Panc1 (cell line): ENCODE results near the gene ATP2B2. TPM values are rescaled to one million over a fixed set of nuclear protein-coding genes. Genes with fewer than 3 reads are reported as not detected.

Source experiments
- ATAC-seq: fragments of 200-7000 bp; cut with Tn5 transposase; 2 replicates; pipeline ENCODE4 v1.9.1; 2020; ENCODE audit warnings: mild to moderate bottlenecking, moderate library complexity
- BruUV-seq: library from RNA; stranded (reverse); fragments of 400-500 nt; replicated peaks from 2 replicates; lab custom pipeline; 2021; lab: Mats Ljungman, UMichigan
- CTCF ChIA-PET: fragments of 300-600 bp; sonication (Branson Sonifier 250); formaldehyde crosslinking; loops from one replicate; lab custom pipeline; 2022; ENCODE audit warnings: antibody characterized with exemption; lab: Charles Lee
- POLR2A ChIA-PET: fragments of 300-600 bp; sonication (Branson Sonifier 250); formaldehyde crosslinking; loops from one replicate; lab custom pipeline; 2022; ENCODE audit warnings: antibody characterized with exemption; lab: Charles Lee
- DNase-seq: peaks from one replicate; pipeline ENCODE4 v3.0.0-alpha.2; 2010; ENCODE audit warnings: low read depth, low spot score
- H3K27ac ChIP-seq: 2 replicates; pipeline ENCODE4 v1.5.1; 2011; ENCODE audit warnings: mild to moderate bottlenecking, low read length, inconsistent platforms
- H3K27me3 ChIP-seq: fragments of 200-500 bp; sonication (Bioruptor generic); 2 replicates; pipeline ENCODE4 v1.6.0; 2014; ENCODE audit warnings: low read length, inconsistent platforms; ENCODE audit not compliant: control insufficient read depth, insufficient read depth
- H3K36me3 ChIP-seq: fragments of 200-500 bp; sonication (Bioruptor generic); 2 replicates; pipeline ENCODE4 v1.5.1; 2014; ENCODE audit warnings: inconsistent platforms, mild to moderate bottlenecking, low read length, moderate library complexity; ENCODE audit not compliant: control insufficient read depth, insufficient read depth
- H3K4me1 ChIP-seq: 2 replicates; pipeline ENCODE4 v1.5.1; 2011; ENCODE audit warnings: inconsistent platforms, mild to moderate bottlenecking, low read length, moderate library complexity; ENCODE audit not compliant: control insufficient read depth, insufficient read depth
- H3K4me3 ChIP-seq, 2 experiments: 2 replicates each; pipeline ENCODE4 v1.5.1; 2011 to 2012; ENCODE audit warnings: low read depth in 2 of 2, low read length in 2 of 2, mild to moderate bottlenecking in 2 of 2, inconsistent platforms in 1 of 2, moderate library complexity in 1 of 2
- H3K9me3 ChIP-seq: fragments of 200-500 bp; sonication (Bioruptor generic); 2 replicates; pipeline ENCODE4 v1.5.1; 2014; ENCODE audit warnings: low read depth, mild to moderate bottlenecking, inconsistent platforms, low read length, moderate library complexity; ENCODE audit not compliant: control insufficient read depth, insufficient read depth
- POLR2AphosphoS5 ChIP-seq: IDR thresholded peaks from 2 replicates; pipeline ENCODE4 v1.6.1; 2012; ENCODE audit warnings: mild to moderate bottlenecking, low read depth, low read length, moderate library complexity
- SIN3A ChIP-seq: IDR thresholded peaks from 2 replicates; pipeline ENCODE4 v1.6.1; 2012; ENCODE audit warnings: low read depth, mild to moderate bottlenecking, low read length, moderate library complexity, borderline replicate concordance; ENCODE audit not compliant: insufficient read depth
- TCF7L2 ChIP-seq: IDR thresholded peaks from 2 replicates; pipeline ENCODE4 v1.6.1; 2011; ENCODE audit warnings: mild to moderate bottlenecking, low read depth, low read length, inconsistent platforms
- in situ Hi-C: cut with HindIII; loops from 2 replicates; pipeline ENCODE4 v1.10.0; 2016; ENCODE audit warnings: low sequenced_read_pairs, low pct_unique_long_range_greater_than_20kb
- intact Hi-C: fragments of 100-400 bp; cut with micrococcal nuclease; formaldehyde crosslinking; loops from one replicate; pipeline ENCODE4 v1.10.0; 2022; ENCODE audit not compliant: unreplicated experiment
- total RNA-seq: library from RNA; stranded (reverse); gene quantifications from one replicate; pipeline ENCODE4 v1.2.1, GENCODE V29; 2021; ENCODE audit not compliant: unreplicated experiment
- TF ChIP-seq, protein P1 (sequence below): fragments of 450-650 bp; IDR thresholded peaks from 2 replicates; pipeline ENCODE4 v1.5.1; 2017; ENCODE audit warnings: mild to moderate bottlenecking
- TF ChIP-seq, protein P2 (sequence below), 2 experiments: IDR thresholded peaks; 2 replicates each; pipeline ENCODE4 v1.6.1; 2011 to 2012; ENCODE audit warnings: low read depth in 2 of 2, control low read depth in 1 of 2, low read length in 1 of 2, mild to moderate bottlenecking in 1 of 2, moderate library complexity in 1 of 2; ENCODE audit not compliant: insufficient read depth in 1 of 2

The ATP2B2 gene
- total RNA-seq, 1 experiment from 2014 or later, result not detected

DNA sequence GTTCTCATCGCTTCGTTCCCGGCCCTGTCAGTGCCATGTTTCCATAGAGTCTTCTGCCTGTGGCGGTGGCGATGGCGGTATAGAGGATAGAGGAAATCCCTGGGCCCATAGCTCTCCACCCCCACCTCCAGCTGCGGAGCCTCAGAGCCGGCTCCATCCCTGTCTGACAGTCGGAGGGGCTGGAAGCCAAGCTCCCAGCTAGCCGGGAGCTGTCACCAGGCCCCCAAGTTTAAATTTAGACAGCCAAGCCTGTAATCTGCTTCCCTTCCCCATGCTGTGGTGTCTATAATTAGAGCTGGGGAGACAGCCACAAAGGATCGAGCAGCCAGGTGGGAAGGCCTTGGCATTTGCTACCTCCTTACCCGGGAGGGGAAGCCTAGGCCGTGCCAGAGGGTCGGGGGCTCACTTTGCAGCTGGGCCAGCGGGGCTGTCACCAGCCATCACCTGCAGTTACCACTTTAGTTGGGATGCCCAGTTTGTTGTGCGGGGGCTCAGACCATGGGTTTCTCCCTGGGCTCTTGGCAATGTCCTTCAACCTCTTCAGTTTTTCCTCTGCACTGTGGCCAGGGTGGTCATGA lies 128.1 kb downstream of the ATP2B2 start:
- Histone ChIP-seq H3K36me3 (no peaks in the 10 kb centered on the region), H3K4me1 (no peaks in the 10 kb centered on the region; the same call in 1 of the 2 replicates), H3K27me3 (no peaks in the 10 kb centered on the region), H3K27ac (no peak overlapping the region), H3K4me3 (no peak overlapping the region), H3K9me3 (no peaks in the 10 kb centered on the region)
- DNase-seq (no peak), ATAC-seq (no peak)
- ChIA-PET POLR2A (no interaction called here), CTCF (no interaction called here)
- in situ Hi-C loops (no loop called here), intact Hi-C loops (no loop called here)
- no TSS peak for BruUV-seq
- no peak for TF ChIP-seq POLR2AphosphoS5
- TF ChIP-seq, protein P1, sequence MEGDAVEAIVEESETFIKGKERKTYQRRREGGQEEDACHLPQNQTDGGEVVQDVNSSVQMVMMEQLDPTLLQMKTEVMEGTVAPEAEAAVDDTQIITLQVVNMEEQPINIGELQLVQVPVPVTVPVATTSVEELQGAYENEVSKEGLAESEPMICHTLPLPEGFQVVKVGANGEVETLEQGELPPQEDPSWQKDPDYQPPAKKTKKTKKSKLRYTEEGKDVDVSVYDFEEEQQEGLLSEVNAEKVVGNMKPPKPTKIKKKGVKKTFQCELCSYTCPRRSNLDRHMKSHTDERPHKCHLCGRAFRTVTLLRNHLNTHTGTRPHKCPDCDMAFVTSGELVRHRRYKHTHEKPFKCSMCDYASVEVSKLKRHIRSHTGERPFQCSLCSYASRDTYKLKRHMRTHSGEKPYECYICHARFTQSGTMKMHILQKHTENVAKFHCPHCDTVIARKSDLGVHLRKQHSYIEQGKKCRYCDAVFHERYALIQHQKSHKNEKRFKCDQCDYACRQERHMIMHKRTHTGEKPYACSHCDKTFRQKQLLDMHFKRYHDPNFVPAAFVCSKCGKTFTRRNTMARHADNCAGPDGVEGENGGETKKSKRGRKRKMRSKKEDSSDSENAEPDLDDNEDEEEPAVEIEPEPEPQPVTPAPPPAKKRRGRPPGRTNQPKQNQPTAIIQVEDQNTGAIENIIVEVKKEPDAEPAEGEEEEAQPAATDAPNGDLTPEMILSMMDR, result no peak
- TF ChIP-seq TCF7L2, result no peak
- no peak for TF ChIP-seq SIN3A
- TF ChIP-seq, protein P2, sequence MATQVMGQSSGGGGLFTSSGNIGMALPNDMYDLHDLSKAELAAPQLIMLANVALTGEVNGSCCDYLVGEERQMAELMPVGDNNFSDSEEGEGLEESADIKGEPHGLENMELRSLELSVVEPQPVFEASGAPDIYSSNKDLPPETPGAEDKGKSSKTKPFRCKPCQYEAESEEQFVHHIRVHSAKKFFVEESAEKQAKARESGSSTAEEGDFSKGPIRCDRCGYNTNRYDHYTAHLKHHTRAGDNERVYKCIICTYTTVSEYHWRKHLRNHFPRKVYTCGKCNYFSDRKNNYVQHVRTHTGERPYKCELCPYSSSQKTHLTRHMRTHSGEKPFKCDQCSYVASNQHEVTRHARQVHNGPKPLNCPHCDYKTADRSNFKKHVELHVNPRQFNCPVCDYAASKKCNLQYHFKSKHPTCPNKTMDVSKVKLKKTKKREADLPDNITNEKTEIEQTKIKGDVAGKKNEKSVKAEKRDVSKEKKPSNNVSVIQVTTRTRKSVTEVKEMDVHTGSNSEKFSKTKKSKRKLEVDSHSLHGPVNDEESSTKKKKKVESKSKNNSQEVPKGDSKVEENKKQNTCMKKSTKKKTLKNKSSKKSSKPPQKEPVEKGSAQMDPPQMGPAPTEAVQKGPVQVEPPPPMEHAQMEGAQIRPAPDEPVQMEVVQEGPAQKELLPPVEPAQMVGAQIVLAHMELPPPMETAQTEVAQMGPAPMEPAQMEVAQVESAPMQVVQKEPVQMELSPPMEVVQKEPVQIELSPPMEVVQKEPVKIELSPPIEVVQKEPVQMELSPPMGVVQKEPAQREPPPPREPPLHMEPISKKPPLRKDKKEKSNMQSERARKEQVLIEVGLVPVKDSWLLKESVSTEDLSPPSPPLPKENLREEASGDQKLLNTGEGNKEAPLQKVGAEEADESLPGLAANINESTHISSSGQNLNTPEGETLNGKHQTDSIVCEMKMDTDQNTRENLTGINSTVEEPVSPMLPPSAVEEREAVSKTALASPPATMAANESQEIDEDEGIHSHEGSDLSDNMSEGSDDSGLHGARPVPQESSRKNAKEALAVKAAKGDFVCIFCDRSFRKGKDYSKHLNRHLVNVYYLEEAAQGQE (IDR thresholded peaks at IDR 0.05; ENCODE audit: insufficient read depth in 1 of 2, low read depth in 2 of 2, low read length in 1 of 2), result no peak

DNA sequence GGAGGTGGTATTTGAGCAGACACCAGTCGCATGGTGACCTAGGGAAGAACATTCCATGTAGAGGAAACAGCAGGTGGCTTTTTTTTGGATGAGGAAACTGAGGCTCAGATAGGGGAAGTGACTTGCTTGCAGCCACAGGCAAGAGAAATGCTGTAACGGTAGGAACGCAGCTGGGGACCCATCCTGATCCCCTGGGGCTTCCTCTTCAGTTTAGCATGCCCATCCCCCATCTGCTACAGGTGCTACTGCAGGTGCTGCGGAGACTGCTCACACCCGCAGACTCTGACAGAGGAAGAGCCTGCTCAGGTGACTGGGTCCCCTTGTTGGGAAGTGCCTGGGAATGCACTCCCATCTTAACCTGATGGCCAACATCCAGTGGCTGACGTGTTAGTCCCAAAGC lies 129.0 kb downstream of the ATP2B2 start:
- in situ Hi-C loops (no loop called here), intact Hi-C loops (no loop called here)
- no peak overlapping the region for H3K27ac ChIP-seq
- POLR2A ChIA-PET, result no interaction called here
- no peak for DNase-seq
- no peak for ATAC-seq
- H3K27me3 ChIP-seq, result no peaks in the 10 kb centered on the region
- H3K9me3 ChIP-seq, result no peaks in the 10 kb centered on the region
- TF ChIP-seq POLR2AphosphoS5 (no peak), SIN3A (no peak), TCF7L2 (no peak)
- TF ChIP-seq, protein P2 (IDR thresholded peaks at IDR 0.05; ENCODE audit: insufficient read depth in 1 of 2, low read depth in 2 of 2, low read length in 1 of 2), result no peak
- TF ChIP-seq, protein P1, result no peak
- BruUV-seq, result no TSS peak
- CTCF ChIA-PET, result no interaction called here
- H3K4me3 ChIP-seq, result no peak overlapping the region
- no peaks in the 10 kb centered on the region; the same call in 1 of the 2 replicates for H3K4me1 ChIP-seq
- H3K36me3 ChIP-seq, result no peaks in the 10 kb centered on the region
